Activated CD4-positive, CD25-positive, alpha-beta regulatory T cell treated with anti-CD3 and anti-CD28 coated beads, Interleukin-2, amount 50 U/mL, for 72 hours (primary cell): ENCODE data around the gene RAB30.
"Not testable (repeated sequence)": the region's sequence is repeated elsewhere in the genome, so short reads cannot be mapped to it uniquely, and the experiment has no call there.

ENCODE experiments used
- DNase-seq: peaks from one replicate; pipeline ENCODE4 v3.0.0; 2021

Gene RAB30

GRCh38 chr11:83035070-83035854 is 36.4 kb downstream of the RAB30 start:
- DNase-seq, result no peak

DNA sequence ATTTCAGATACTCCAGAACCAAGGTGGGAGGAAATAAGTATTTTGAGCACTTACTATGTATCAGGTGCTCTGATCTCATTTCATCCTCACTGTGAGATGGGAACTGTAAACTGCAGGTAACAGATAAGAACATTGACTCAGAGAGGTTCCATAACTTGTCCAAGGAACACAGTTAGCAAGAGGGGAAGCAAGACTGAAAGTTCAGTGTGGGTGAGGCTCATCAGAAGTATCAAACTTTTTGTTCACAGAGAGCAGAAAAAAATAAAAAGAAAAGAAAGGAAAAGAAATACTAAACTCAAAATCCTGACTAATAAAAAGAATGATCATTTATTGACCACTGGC is 37.1 kb downstream of the RAB30 start:
- no peak for DNase-seq

GRCh38 chr11:83033972-83034672 is 37.6 kb downstream of the RAB30 start:
- DNase-seq, result no peak

DNA sequence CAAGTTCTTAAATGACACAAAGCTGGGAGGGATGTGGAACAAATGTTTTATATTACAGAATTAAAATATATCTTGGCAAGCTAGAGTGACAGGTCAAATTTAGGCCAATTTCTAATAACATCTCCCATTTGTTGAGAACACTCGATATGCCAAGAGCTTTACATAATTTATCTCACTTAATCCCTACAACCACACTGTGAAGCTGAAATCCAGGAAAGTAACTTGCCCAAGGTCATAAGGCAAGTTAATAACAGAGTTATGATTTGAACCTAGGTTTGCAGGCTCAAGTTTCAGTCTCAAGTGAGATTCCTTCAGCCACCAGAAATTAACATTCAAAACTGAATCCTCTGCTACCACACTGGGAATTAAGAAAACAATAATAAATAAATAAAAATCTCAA is 38.3 kb downstream of the RAB30 start:
- no peak for DNase-seq

DNA sequence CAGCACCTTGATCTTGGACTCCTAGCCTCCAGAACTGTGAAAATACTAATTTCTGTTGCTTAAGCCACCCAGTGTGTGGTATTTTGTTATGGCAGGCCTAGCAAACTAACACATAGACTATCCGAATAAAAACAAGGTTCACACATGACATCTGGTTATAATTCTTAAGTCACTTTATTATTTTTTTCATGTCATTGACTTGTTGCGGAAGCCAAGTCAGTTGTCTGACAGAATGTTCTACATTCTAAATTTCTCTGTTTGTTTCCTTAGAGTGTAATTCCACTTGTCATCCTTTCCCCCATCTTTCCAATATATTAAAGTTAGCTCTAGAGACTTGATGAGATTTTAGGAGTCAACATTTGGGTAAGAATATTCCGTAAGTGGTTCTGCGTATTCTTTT is 40.6 kb downstream of the RAB30 start:
- no peak for DNase-seq

- DNase-seq, result no peak
Observed at GRCh38 chr11:83027794-83028193, 43.9 kb downstream of the RAB30 start.

DNA sequence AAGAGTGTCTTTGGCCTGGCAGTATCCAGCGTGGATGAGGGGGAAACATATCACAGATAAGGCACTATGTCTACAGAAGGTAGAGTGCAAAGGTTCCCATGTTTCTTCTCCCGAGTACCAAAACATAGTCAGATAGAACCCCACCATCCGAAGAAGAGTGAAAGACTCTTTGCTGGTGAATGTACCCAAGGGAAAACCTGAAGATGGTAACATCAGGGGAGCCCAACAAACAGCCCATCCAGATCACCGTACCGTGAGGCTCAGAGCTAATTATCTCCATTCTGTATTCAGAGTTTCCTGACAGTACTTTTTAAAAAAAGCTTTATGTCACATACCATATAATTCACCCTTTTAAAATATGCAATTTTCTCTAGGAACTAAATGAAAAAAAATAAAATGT is 44.4 kb downstream of the RAB30 start:
- DNase-seq, result no peak

DNA sequence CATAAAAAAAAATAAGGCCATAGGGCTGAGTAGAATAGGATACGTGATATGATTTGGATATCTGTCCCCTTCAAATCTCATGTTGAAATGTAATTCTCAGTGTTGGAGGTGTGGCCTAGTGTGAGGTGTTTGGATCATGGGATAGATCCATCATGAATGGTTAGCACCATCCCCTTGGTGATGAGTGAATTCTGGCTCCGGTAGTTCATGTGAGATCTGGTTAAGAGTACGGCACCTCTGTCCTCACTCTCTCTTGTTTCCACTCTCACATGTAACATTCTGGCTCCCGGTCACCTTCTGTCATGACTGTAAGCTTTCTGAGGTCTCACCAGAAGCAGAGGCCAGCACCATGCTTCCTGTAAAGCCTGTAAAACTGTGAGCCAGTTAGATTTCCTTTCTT is 45.5 kb downstream of the RAB30 start:
- DNase-seq, result no peak

DNA sequence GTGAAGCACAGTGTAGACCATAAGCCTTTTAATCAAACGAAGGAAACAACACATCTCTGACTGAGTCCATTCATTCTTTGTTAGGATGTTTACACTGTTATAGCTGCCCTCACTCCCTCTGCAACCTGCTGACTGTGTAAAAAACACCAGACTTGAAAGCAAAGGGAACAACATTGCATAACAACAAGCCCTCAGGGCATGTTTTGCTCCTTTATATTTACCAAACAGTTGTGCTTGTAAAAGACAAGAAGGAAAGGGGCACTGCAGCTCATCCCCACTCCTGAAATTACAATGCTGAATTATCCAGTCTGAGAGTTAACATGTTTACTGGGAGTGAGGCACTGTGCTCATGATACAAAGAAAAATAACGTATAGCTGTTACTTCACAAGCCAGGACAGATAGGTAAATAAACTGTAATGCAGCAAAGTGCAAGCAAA is 46.4 kb downstream of the RAB30 start:
- DNase-seq, result no peak

GRCh38 chr11:83024270-83024854 is 47.3 kb downstream of the RAB30 start:
- DNase-seq, result no peak

GRCh38 chr11:83023410-83023809 is 48.3 kb downstream of the RAB30 start:
- DNase-seq, result no peak

GRCh38 chr11:83021780-83022125 is 49.9 kb downstream of the RAB30 start:
- DNase-seq, result no peak

GRCh38 chr11:83020942-83021779 is 50.5 kb downstream of the RAB30 start:
- no peak for DNase-seq

DNA sequence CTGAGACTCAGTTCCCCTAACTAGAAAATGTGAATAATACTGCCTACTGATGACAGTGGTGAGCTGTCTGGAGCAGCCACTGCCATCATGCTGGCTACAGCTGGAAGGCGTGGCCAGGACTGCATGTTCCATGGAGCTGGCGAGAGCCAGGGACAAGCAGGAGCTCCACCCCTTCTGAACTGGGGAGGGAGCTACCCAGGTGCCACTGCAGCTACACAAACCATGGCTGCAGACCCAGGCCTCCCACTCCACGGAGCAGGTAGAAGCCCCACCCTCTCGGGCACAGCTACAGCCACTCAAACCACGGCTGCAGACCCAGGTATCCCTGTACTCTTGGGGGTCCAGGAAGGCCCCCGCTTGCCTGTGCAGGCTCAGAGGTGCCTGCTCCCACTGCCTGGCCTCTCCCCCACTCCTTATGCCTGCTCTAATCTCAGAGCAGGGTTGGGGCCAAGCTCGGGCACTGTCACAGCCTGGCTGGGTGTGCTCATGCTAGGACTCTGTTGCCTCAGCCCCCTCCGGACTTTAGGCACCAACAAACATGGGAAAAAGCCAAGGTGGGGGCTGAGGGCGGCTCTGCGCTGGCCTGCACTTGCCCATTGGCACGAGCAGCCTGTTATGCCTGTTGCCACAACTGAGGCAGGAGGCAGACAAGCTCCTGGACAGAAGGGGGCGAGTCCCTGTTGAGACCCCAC is 51.7 kb downstream of the RAB30 start:
- no peak for DNase-seq

- DNase-seq, result no peak
Observed at GRCh38 chr11:83014951-83015350, 56.7 kb downstream of the RAB30 start.

DNA sequence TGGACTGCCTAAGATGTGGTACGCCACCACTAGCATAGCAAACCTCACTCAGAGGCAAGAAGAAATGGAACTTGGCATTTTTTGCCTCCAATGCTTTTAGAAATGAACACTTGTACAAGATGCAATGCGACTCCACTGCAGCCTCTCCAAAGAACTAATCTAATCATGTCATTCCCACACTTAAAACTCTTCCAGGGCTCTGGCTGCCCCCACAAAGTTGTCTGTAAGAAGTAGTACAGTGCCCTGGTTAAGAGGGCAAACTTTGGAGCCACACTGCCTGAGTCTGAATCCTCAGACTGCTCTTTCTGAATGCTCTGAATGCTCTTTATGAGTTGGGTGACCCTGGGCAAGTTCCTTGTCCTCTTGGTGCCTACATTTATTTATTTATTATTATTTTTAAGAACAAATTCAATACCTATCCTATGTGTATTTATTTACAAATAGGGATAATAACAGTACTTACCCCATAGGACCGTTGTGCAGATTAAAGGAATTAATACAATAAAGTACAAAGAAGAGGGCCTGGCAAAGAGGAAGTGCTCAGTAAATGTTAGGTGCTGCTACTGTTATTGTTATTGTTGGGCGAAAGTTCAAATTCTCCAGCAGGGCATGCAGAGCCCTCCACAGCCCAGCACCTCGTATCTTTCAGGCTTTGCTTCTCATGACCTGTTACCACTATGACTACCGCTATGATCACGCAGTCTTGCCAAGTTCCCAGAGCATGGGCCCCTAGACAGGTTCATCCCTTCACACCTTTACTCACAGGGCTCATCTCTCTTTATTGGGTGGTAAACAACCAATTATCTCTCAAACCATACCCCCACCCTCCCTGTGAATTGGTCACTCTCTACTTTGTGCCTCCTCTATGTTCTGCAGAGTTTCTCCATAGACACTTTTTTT is 59.3 kb downstream of the RAB30 start:
- no peak for DNase-seq

GRCh38 chr11:83011333-83012167 is 60.1 kb downstream of the RAB30 start:
- DNase-seq, result no peak

DNA sequence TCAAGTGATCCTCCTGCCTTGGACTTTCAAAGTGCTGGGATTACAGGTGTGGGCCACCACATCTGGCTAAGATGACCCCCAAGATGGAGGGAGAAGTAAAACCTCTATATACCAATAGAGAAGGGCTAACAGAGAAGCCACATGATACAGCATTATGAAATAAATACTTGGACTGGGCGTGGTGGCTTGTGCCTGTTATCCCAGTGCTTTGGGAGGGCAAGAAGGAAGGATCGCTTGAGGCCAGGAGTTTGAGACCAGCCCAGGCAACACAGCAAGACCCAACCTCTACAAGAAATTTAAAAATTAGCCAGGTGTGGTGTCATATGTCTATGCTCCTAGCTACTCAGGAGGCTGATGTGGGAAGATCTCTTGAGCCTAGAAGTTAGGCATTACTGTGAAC is 61.7 kb downstream of the RAB30 start:
- no peak for DNase-seq

DNA sequence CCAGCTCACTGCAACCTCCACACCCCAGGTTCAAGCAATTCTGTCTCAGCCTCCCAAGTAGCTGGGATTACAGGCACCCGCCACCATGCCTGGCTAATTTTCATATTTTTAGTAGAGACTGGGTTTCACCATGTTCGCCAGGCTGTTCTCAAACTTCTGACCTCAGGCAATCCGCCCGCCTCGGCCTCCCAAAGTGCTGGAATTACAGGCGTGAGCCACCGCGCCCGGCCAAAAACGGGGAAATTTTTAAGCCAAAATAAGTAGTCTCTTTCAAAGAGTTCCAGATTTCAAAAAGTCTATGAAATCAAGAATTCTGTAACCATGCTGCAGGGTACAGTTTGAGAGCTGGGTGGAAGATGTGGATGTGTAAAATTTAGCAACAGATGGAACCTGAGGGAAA is 62.6 kb downstream of the RAB30 start:
- not testable (repeated sequence) for DNase-seq

DNA sequence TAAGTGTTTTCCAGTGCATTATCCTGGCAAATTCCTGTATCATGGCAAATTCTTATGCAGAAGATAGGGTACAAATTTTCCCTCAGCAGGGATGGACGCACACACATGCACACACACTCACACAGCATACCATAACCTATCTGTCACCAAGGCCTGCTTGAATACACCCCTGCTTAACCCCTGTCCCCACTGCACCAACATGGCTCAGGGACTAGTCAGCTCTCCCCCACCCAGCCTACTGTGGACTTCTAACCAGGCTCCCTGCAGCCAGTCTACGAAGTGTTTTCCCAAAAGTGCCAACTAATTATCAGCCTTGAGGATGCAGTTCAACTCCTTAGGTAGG is 63.1 kb downstream of the RAB30 start:
- DNase-seq, result no peak
